ENCODE data around the gene DHCR7. TPM values are rescaled to one million over a fixed set of nuclear protein-coding genes. Genes with fewer than 3 reads are reported as not detected.

Gene DHCR7
- total RNA-seq, 4 donors from 2014 or later = 5.0 to 101 (median 36.8) TPM

DNA sequence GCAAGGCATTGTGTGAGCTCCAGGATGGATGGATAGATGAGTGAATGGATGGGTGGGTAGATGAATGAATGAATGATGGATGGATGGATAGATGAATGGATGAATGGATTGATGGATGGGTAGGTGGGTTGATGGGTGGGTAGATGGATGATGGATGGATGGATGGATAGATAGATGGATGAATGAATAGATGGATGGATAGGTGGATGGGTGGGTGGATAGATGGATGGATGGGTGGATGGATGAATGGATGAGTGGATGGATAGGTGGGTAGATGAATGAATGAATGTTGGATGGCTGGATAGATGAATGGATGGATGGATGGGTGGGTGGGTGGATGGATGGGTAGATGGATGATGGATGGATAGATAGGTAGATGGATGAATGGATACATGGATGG is 33.5 kb downstream of the DHCR7 start:
- Histone ChIP-seq H3K27ac (no peak overlapping the region), H3K36me3 (no peaks in the 10 kb centered on the region), H3K4me3 (no peak overlapping the region), H3K27me3 (no peaks in the 10 kb centered on the region), H3K4me1 (no peaks in the 10 kb centered on the region), H3K9me3 (no peaks in the 10 kb centered on the region)
- no peak for DNase-seq
- TF ChIP-seq, protein P1, sequence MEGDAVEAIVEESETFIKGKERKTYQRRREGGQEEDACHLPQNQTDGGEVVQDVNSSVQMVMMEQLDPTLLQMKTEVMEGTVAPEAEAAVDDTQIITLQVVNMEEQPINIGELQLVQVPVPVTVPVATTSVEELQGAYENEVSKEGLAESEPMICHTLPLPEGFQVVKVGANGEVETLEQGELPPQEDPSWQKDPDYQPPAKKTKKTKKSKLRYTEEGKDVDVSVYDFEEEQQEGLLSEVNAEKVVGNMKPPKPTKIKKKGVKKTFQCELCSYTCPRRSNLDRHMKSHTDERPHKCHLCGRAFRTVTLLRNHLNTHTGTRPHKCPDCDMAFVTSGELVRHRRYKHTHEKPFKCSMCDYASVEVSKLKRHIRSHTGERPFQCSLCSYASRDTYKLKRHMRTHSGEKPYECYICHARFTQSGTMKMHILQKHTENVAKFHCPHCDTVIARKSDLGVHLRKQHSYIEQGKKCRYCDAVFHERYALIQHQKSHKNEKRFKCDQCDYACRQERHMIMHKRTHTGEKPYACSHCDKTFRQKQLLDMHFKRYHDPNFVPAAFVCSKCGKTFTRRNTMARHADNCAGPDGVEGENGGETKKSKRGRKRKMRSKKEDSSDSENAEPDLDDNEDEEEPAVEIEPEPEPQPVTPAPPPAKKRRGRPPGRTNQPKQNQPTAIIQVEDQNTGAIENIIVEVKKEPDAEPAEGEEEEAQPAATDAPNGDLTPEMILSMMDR (IDR thresholded peaks at IDR 0.05) = no peak

DNA sequence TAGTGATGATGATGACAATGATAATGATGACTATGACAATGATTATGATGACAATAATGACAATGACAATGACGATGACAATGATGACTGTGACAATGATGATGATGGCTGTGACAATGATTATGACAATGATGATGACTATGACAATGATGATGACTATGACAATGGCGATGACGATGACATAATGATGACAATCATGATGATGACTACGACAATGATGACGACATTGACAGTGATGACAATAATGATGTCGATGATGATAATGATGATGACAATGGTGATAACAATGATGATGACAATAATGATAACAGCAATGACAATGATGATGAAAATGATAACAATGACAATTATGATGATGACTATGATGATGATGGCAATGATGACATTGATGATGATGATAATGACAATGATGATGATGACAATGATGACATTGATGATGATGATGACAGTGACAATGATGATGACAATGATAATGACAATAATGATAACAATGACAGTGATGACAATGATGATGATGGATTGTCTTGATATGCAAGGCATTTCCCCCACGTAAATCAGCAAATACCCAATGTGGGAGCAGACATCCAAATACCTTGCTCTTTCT is 37.7 kb downstream of the DHCR7 start:
- Histone ChIP-seq H3K9me3 (no peaks in the 10 kb centered on the region), H3K27me3 (no peaks in the 10 kb centered on the region), H3K4me1 (no peaks in the 10 kb centered on the region), H3K36me3 (no peaks in the 10 kb centered on the region), H3K27ac (no peak overlapping the region), H3K4me3 (no peak overlapping the region)
- no peak for TF ChIP-seq POLR2A (IDR thresholded peaks at IDR 0.05)
- TF ChIP-seq, protein P1 (IDR thresholded peaks at IDR 0.05) = no peak
- no peak for DNase-seq

DNA sequence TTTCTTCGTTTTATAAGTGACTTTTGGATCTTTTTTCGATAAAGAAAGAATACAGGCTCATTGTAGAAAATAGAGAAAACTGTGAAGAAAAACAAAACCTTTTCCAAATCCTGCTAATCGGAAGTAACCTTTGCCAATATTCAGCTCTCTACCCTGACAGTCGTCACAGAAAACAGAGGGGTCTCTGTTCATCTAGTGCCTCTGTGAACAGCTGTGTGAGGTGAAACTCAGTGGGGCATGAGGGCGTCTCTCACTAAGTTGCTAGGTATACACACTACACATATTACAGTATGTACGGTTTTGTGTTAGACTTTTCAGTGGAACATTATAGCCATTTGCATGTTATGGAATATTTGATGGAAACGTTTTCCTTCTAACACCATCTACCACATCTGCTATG is 39.4 kb downstream of the DHCR7 start:
- no peaks in the 10 kb centered on the region for H3K27me3 ChIP-seq
- no peaks in the 10 kb centered on the region for H3K36me3 ChIP-seq
- no peak for DNase-seq
- no peaks in the 10 kb centered on the region for H3K9me3 ChIP-seq
- no peak overlapping the region for H3K4me3 ChIP-seq
- no peak for TF ChIP-seq POLR2A (IDR thresholded peaks at IDR 0.05)
- TF ChIP-seq, protein P1 (IDR thresholded peaks at IDR 0.05) = no peak
- no peaks in the 10 kb centered on the region for H3K4me1 ChIP-seq
- no peak overlapping the region for H3K27ac ChIP-seq

DNA sequence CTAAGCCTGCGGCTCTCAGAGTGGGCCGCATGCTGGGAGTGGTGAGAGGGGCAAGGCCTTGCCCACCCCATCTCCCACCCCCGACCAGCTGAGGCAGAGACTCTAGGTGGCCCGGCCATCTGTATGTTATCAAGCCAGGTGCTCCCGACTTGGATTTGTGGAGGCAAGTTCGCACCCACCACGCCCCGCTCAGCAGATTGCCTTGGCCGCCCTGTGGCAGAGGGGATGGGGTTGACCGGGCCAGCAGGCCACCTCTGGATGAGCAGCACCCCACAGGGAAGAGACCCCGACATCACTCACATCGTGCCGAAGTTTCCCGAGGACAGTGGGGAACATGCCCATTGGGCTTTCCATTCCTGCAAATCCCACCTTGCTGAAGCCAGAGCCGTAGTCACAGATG is 40.8 kb downstream of the DHCR7 start:
- Histone ChIP-seq H3K27ac (no peak overlapping the region), H3K36me3 (no peaks in the 10 kb centered on the region), H3K4me3 (no peak overlapping the region), H3K27me3 (no peaks in the 10 kb centered on the region), H3K9me3 (no peaks in the 10 kb centered on the region), H3K4me1 (no peaks in the 10 kb centered on the region)
- TF ChIP-seq, protein P1 (IDR thresholded peaks at IDR 0.05) = no peak
- no peak for TF ChIP-seq POLR2A (IDR thresholded peaks at IDR 0.05)
- DNase-seq = no peak

GRCh38 chr11:71406681-71407080 is 41.5 kb downstream of the DHCR7 start:
- DNase-seq = no peak
- H3K4me3 ChIP-seq = no peak overlapping the region
- H3K27ac ChIP-seq = no peak overlapping the region
- H3K9me3 ChIP-seq = no peaks in the 10 kb centered on the region
- TF ChIP-seq POLR2A (IDR thresholded peaks at IDR 0.05) = no peak
- TF ChIP-seq, protein P1 (IDR thresholded peaks at IDR 0.05) = no peak
- H3K4me1 ChIP-seq = no peaks in the 10 kb centered on the region
- H3K36me3 ChIP-seq = no peaks in the 10 kb centered on the region
- H3K27me3 ChIP-seq = no peaks in the 10 kb centered on the region

DNA sequence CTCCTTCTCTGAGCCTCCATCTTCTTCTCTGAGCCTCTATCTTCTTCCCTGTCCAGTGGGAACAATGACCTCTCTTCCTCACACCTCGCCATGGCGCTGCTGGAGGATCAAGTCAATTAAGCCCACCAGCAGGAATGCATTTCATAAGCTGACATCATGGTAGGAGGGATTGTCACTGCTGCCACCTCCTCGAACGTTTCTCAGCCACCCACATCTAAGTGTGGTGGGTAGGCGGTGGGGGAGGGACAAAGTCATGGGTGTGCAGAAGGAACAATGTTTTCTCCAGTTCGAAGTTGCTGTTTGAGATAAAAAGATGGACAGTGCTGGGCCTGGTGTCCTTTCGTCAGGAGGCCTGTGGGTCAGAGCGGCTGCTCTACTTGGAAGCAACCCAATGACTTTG is 44.0 kb downstream of the DHCR7 start:
- H3K27me3 ChIP-seq = no peaks in the 10 kb centered on the region
- H3K9me3 ChIP-seq = no peaks in the 10 kb centered on the region
- H3K27ac ChIP-seq = no peak overlapping the region
- no peaks in the 10 kb centered on the region for H3K36me3 ChIP-seq
- TF ChIP-seq, protein P1 (IDR thresholded peaks at IDR 0.05) = no peak
- TF ChIP-seq POLR2A (IDR thresholded peaks at IDR 0.05) = no peak
- H3K4me1 ChIP-seq = no peaks in the 10 kb centered on the region
- DNase-seq = no peak
- H3K4me3 ChIP-seq = no peak overlapping the region

All from Peyer's patch (tissue), 4 donors.